Neural cell (in vitro differentiated cells): ENCODE results near the gene FHAD1. TPM values are rescaled to one million over a fixed set of nuclear protein-coding genes. Genes with fewer than 3 reads are reported as not detected.

Experiments
- H2AFZ ChIP-seq: fragments of 200-600, 300-800 bp; sonication (generic), shearing (Covaris generic); 2 replicates; pipeline ENCODE4 v1.6.0; 2014; ENCODE audit warnings: low read depth, mild to moderate bottlenecking, antibody characterized with exemption, low read length, moderate library complexity
- H3F3A ChIP-seq: fragments of 200-600 bp; shearing (Covaris generic); 2 replicates; pipeline ENCODE4 v1.6.1; 2016; ENCODE audit warnings: mild to moderate bottlenecking, moderate library complexity, mixed read lengths, antibody characterized with exemption, low read length; ENCODE audit not compliant: insufficient read depth, poor library complexity, severe bottlenecking
- H3K27ac ChIP-seq: fragments of 200-600, 300-800 bp; sonication (generic), shearing (Covaris generic); 2 replicates; pipeline ENCODE4 v1.5.1; 2014; ENCODE audit warnings: mild to moderate bottlenecking, low read length, moderate library complexity
- H3K27me3 ChIP-seq: fragments of 300-800, 200-600 bp; sonication (generic), shearing (Covaris generic); 2 replicates; pipeline ENCODE4 v1.6.0; 2014; ENCODE audit warnings: mild to moderate bottlenecking, low read depth, low read length, moderate library complexity; ENCODE audit not compliant: insufficient read depth
- H3K36me3 ChIP-seq: fragments of 300-800, 200-600 bp; sonication (generic), shearing (Covaris generic); 2 replicates; pipeline ENCODE4 v1.5.1; 2014; ENCODE audit warnings: mild to moderate bottlenecking, antibody characterized with exemption, low read length, moderate library complexity; ENCODE audit not compliant: insufficient read depth
- H3K4me2 ChIP-seq: fragments of 300-800, 200-600 bp; sonication (generic), shearing (Covaris generic); 2 replicates; pipeline ENCODE4 v1.6.0; 2014; ENCODE audit warnings: mild to moderate bottlenecking, low read length
- H3K4me3 ChIP-seq: fragments of 300-800, 200-600 bp; sonication (generic), shearing (Covaris generic); 2 replicates; pipeline ENCODE4 v1.5.1; 2014; ENCODE audit warnings: mild to moderate bottlenecking, low read length, moderate library complexity
- H3K79me2 ChIP-seq: fragments of 200-600 bp; shearing (Covaris generic); replicated peaks from 2 replicates; pipeline ENCODE4 v1.6.0; 2014; ENCODE audit warnings: mild to moderate bottlenecking, low read length, moderate library complexity; ENCODE audit not compliant: insufficient read depth
- H3K9ac ChIP-seq: fragments of 300-800, 200-600 bp; sonication (generic), shearing (Covaris generic); 2 replicates; pipeline ENCODE4 v1.6.1; 2016; ENCODE audit warnings: mild to moderate bottlenecking, low read length, mixed read lengths
- H3K9me2 ChIP-seq: fragments of 200-600 bp; shearing (Covaris generic); 2 replicates; pipeline ENCODE4 v1.6.1; 2016; ENCODE audit warnings: mild to moderate bottlenecking, low read length, mixed read lengths; ENCODE audit not compliant: insufficient read depth
- H3K9me3 ChIP-seq: fragments of 200-600, 300-800 bp; sonication (generic), shearing (Covaris generic); 2 replicates; pipeline ENCODE4 v1.6.1; 2016; ENCODE audit warnings: mild to moderate bottlenecking, mixed run types, low read length, moderate library complexity, mixed read lengths
- H4K20me1 ChIP-seq: fragments of 200-600 bp; shearing (Covaris generic); 2 replicates; pipeline ENCODE4 v1.6.1; 2016; ENCODE audit warnings: mild to moderate bottlenecking, mixed run types; ENCODE audit not compliant: insufficient read depth
- EP300 ChIP-seq: fragments of 450-650 bp; conservative IDR thresholded peaks from 2 replicates; pipeline ENCODE4 v1.6.1; 2014; ENCODE audit warnings: antibody characterized with exemption, mild to moderate bottlenecking, moderate library complexity; ENCODE audit not compliant: poor library complexity, severe bottlenecking
- EZH2 ChIP-seq: fragments of 200-600, 300-800 bp; shearing (Covaris generic), sonication (generic); IDR thresholded peaks from 2 replicates; pipeline ENCODE4 v1.6.1; 2014; ENCODE audit warnings: antibody characterized with exemption, low read length, borderline replicate concordance, mild to moderate bottlenecking; ENCODE audit not compliant: insufficient read depth, poor library complexity, severe bottlenecking
- MXI1 ChIP-seq: fragments of 450-650 bp; conservative IDR thresholded peaks from 2 replicates; pipeline ENCODE4 v1.6.1; 2014; ENCODE audit warnings: antibody characterized with exemption, mild to moderate bottlenecking; ENCODE audit not compliant: poor library complexity, severe bottlenecking
- RAD21 ChIP-seq: fragments of 450-650 bp; conservative IDR thresholded peaks from 2 replicates; pipeline ENCODE4 v1.6.1; 2014; ENCODE audit warnings: antibody characterized with exemption, mild to moderate bottlenecking, moderate library complexity
- TAF1 ChIP-seq: IDR thresholded peaks from 2 replicates; pipeline ENCODE4 v1.6.1; 2012; ENCODE audit warnings: low read depth
- polyA plus RNA-seq: library from polyadenylated mRNA; depleted of rRNA; stranded (reverse); fragments of >200 nt; gene quantifications from 2 replicates; pipeline ENCODE4 v1.2.3, GENCODE V29; 2014
- TF ChIP-seq, protein P1 (sequence below): fragments of 450-650 bp; IDR thresholded peaks from 2 replicates; pipeline ENCODE4 v1.5.1; 2014; ENCODE audit warnings: antibody characterized with exemption, mild to moderate bottlenecking, moderate library complexity; ENCODE audit not compliant: poor library complexity, severe bottlenecking
- TF ChIP-seq, protein P2 (sequence below): IDR thresholded peaks from 2 replicates; pipeline ENCODE4 v1.6.1; 2012; ENCODE audit warnings: borderline replicate concordance

FHAD1 gene
- polyA plus RNA-seq, 1 donor from 2014 or later = 0.46 TPM

DNA sequence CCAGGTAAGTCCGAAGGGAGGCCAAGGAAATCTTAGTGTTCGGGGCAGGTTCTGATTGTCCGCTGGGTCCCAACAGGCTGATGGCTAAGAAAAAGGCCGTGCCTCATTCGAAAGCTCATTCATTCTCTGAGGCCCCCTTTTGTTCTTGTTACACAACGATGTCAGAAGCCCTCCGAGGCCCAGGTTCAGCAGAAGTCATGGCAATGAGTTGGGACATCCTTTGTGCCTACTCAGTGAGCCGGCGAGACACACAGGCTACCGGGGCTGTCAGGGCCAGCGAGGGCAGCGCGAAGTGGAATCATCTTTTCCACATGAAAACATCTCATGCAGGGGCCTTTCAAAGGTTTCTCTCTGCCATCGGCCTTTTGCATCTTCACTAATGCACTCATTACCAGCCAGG, 113.7 kb downstream of the FHAD1 start:
- Histone ChIP-seq H3K9me3 (no peaks in the 10 kb centered on the region), H3K27me3 (no peaks in the 10 kb centered on the region), H4K20me1 (no peaks in the 10 kb centered on the region), H2AFZ (no peak overlapping the region), H3K79me2 (no peaks in the 10 kb centered on the region), H3K4me2 (no peak overlapping the region), H3K9me2 (no peaks in the 10 kb centered on the region), H3K36me3 (no peaks in the 10 kb centered on the region), H3F3A (no peaks in the 10 kb centered on the region), H3K27ac (no peak overlapping the region), H3K9ac (no peak overlapping the region), H3K4me3 (no peak overlapping the region)
- no peak for TF ChIP-seq RAD21
- TF ChIP-seq TAF1 = no peak
- TF ChIP-seq, protein P1, sequence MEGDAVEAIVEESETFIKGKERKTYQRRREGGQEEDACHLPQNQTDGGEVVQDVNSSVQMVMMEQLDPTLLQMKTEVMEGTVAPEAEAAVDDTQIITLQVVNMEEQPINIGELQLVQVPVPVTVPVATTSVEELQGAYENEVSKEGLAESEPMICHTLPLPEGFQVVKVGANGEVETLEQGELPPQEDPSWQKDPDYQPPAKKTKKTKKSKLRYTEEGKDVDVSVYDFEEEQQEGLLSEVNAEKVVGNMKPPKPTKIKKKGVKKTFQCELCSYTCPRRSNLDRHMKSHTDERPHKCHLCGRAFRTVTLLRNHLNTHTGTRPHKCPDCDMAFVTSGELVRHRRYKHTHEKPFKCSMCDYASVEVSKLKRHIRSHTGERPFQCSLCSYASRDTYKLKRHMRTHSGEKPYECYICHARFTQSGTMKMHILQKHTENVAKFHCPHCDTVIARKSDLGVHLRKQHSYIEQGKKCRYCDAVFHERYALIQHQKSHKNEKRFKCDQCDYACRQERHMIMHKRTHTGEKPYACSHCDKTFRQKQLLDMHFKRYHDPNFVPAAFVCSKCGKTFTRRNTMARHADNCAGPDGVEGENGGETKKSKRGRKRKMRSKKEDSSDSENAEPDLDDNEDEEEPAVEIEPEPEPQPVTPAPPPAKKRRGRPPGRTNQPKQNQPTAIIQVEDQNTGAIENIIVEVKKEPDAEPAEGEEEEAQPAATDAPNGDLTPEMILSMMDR = no peak
- TF ChIP-seq MXI1 = no peak
- TF ChIP-seq EP300 = no peak
- TF ChIP-seq, protein P2, sequence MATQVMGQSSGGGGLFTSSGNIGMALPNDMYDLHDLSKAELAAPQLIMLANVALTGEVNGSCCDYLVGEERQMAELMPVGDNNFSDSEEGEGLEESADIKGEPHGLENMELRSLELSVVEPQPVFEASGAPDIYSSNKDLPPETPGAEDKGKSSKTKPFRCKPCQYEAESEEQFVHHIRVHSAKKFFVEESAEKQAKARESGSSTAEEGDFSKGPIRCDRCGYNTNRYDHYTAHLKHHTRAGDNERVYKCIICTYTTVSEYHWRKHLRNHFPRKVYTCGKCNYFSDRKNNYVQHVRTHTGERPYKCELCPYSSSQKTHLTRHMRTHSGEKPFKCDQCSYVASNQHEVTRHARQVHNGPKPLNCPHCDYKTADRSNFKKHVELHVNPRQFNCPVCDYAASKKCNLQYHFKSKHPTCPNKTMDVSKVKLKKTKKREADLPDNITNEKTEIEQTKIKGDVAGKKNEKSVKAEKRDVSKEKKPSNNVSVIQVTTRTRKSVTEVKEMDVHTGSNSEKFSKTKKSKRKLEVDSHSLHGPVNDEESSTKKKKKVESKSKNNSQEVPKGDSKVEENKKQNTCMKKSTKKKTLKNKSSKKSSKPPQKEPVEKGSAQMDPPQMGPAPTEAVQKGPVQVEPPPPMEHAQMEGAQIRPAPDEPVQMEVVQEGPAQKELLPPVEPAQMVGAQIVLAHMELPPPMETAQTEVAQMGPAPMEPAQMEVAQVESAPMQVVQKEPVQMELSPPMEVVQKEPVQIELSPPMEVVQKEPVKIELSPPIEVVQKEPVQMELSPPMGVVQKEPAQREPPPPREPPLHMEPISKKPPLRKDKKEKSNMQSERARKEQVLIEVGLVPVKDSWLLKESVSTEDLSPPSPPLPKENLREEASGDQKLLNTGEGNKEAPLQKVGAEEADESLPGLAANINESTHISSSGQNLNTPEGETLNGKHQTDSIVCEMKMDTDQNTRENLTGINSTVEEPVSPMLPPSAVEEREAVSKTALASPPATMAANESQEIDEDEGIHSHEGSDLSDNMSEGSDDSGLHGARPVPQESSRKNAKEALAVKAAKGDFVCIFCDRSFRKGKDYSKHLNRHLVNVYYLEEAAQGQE = no peak

DNA sequence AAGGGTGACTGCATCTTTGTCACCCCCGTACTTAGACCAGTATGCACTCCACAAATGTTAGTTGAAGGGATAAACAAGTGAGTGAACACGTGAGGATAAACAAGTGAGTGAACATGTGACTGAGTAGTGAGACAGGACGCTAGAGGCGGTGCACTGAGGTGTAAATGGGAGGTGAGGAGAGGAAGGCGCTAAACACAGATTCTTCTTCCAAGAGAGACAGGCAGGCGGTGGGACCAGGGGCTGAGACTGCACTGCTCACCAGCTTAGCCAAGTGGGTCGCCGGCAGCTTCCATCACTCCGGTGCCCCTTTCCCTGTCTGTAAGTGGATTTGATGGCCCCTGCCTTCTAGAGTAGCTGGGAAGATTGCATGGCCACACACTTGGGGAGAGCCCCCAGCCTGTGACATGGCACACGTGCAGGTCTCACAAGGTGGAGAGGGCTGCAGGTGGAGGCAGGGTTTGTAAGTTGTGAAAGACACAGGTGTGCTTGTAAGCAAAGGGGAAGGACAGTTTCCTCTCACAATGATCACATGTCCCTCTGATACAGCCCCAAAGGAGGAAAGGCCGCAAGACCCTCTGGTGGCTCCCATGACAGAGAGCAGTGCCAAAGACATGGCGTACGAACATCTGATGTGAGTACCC, 115.2 kb downstream of the FHAD1 start:
- no peak overlapping the region for H3K4me2 ChIP-seq
- H3K27ac ChIP-seq = no peak overlapping the region
- no peak overlapping the region for H3K4me3 ChIP-seq
- no peaks in the 10 kb centered on the region for H4K20me1 ChIP-seq
- H2AFZ ChIP-seq = no peak overlapping the region
- no peaks in the 10 kb centered on the region for H3F3A ChIP-seq
- TF ChIP-seq, protein P1 = no peak
- TF ChIP-seq EZH2 = no peak
- TF ChIP-seq MXI1 = no peak
- no peak for TF ChIP-seq RAD21
- H3K9ac ChIP-seq = no peak overlapping the region
- H3K36me3 ChIP-seq = no peaks in the 10 kb centered on the region
- no peaks in the 10 kb centered on the region for H3K9me2 ChIP-seq
- H3K79me2 ChIP-seq = no peaks in the 10 kb centered on the region
- H3K9me3 ChIP-seq = no peaks in the 10 kb centered on the region
- no peaks in the 10 kb centered on the region for H3K27me3 ChIP-seq
